Gastrocnemius medialis (tissue), 4 donors: ENCODE results near the gene ADCY7. TPM values are rescaled to one million over a fixed set of nuclear protein-coding genes. Genes with fewer than 3 reads are reported as not detected.
"Not testable (repeated sequence)": the region's sequence is repeated elsewhere in the genome, so short reads cannot be mapped to it uniquely, and the experiment has no call there.

Experiments used
- ATAC-seq, 2 donors: fragments of 150-250 bp; one replicate each; pipeline ENCODE4 v1.9.1; 2016
- DNase-seq, 2 donors: peaks; one replicate each; pipeline ENCODE4 v3.0.0-alpha.2; 2019
- H3K27ac ChIP-seq, 4 donors: fragments of 200-600 bp; sonication (generic); 1 replicate in 1 of 4; 2 replicates in 3 of 4; pipeline ENCODE4 v1.5.1; 2016 to 2018; ENCODE audit warnings: mild to moderate bottlenecking in 2 of 4, moderate library complexity in 1 of 4
- H3K27me3 ChIP-seq, 3 donors: fragments of 200-600 bp; sonication (generic) in 2 of 3; 1 replicate in 1 of 3; 2 replicates in 2 of 3; pipeline versions ENCODE4 v1.5.1 to v1.6.0; 2016 to 2019; ENCODE audit warnings: mild to moderate bottlenecking in 1 of 3, moderate library complexity in 1 of 3
- H3K36me3 ChIP-seq, 2 donors: fragments of 200-600 bp; sonication (generic) in 1 of 2; one replicate each; pipeline ENCODE4 v1.5.1; 2017 to 2018
- H3K4me1 ChIP-seq, 2 donors: fragments of 200-600 bp; sonication (generic) in 1 of 2; one replicate each; pipeline ENCODE4 v1.5.1; 2016 to 2017; ENCODE audit warnings: mild to moderate bottlenecking in 2 of 2
- H3K4me3 ChIP-seq, 4 donors: fragments of 200-600 bp; sonication (generic) in 3 of 4; 1 replicate in 1 of 4; 2 replicates in 3 of 4; pipeline ENCODE4 v1.5.1; 2016 to 2019; ENCODE audit warnings: mild to moderate bottlenecking in 2 of 4
- H3K9me3 ChIP-seq, 3 donors: fragments of 200-600 bp; sonication (generic) in 2 of 3; 1 replicate in 1 of 3; 2 replicates in 2 of 3; pipeline ENCODE4 v1.5.1; 2016 to 2019
- CTCF ChIP-seq, 5 experiments: fragments of 450-650 bp in 3 of 5; fragments of 200-600 bp in 2 of 5; sonication (generic) in 2 of 5; IDR thresholded peaks in 4 of 5; conservative IDR thresholded peaks in 1 of 5; 1 replicate in 4 of 5; 2 replicates in 1 of 5; pipeline ENCODE4 v1.5.1; 2016 to 2019; ENCODE audit warnings: antibody characterized with exemption in 5 of 5, mild to moderate bottlenecking in 3 of 5, moderate library complexity in 3 of 5
- POLR2A ChIP-seq, 2 donors: fragments of 450-650 bp; IDR thresholded peaks; one replicate each; pipeline ENCODE4 v1.6.1; 2017; ENCODE audit warnings: antibody characterized with exemption in 2 of 2, mild to moderate bottlenecking in 2 of 2, moderate library complexity in 2 of 2
- in situ Hi-C, 4 donors: fragments of 200-750 bp; cut with MboI; loops; one replicate each; pipeline versions ENCODE4 v1.15.0 to v1.8.0; 2017; ENCODE audit warnings: low sequenced_read_pairs in 4 of 4
- intact Hi-C: fragments of 100-400 bp; cut with DNase I; formaldehyde crosslinking; loops from one replicate; pipeline ENCODE4 v1.15.1; 2023; ENCODE audit warnings: low total_unique reads
- total RNA-seq, 4 donors: library from RNA; depleted of rRNA; stranded (reverse); fragments of >200 nt; gene quantifications; one replicate each; pipeline versions ENCODE4 v1.1.0 to v1.2.3, GENCODE V29; 2016

Gene ADCY7
- total RNA-seq, 4 donors from 2014 or later: 0.90 to 7.3 (median 2.6) TPM

GRCh38 chr16:50235581-50235980 is 30.8 kb upstream of the ADCY7 start:
- H3K9me3 ChIP-seq: no peaks in the 10 kb centered on the region
- no peak overlapping the region for H3K4me3 ChIP-seq
- no peak overlapping the region for H3K27ac ChIP-seq
- H3K36me3 ChIP-seq: no peaks in the 10 kb centered on the region
- H3K4me1 ChIP-seq: peaks cover 3 to 4% of the 10 kb centered on the region in 2 donors
- DNase-seq: no peak
- no peak for ATAC-seq
- in situ Hi-C loops: no loop called here
- H3K27me3 ChIP-seq: no peaks in the 10 kb centered on the region
- no peak for TF ChIP-seq POLR2A (IDR thresholded peaks at IDR 0.05)
- no peak for TF ChIP-seq CTCF (IDR thresholded peaks at IDR 0.05 in 4 of 5, conservative IDR thresholded peaks at IDR 0.05 in 1 of 5)
- intact Hi-C loops: no loop called here

GRCh38 chr16:50238314-50238713 is 28.0 kb upstream of the ADCY7 start:
- DNase-seq: no peak
- intact Hi-C loops (no loop called here), in situ Hi-C loops (no loop called here)
- TF ChIP-seq POLR2A (IDR thresholded peaks at IDR 0.05) (no peak), CTCF (IDR thresholded peaks at IDR 0.05 in 4 of 5, conservative IDR thresholded peaks at IDR 0.05 in 1 of 5) (no peak)
- H3K4me3 ChIP-seq: no peak overlapping the region
- no peak for ATAC-seq
- no peak overlapping the region for H3K27ac ChIP-seq
- no peaks in the 10 kb centered on the region for H3K9me3 ChIP-seq
- peaks cover 3 to 4% of the 10 kb centered on the region in 2 donors for H3K4me1 ChIP-seq
- H3K36me3 ChIP-seq: no peaks in the 10 kb centered on the region
- no peaks in the 10 kb centered on the region for H3K27me3 ChIP-seq

- no peaks in the 10 kb centered on the region for H3K9me3 ChIP-seq
- TF ChIP-seq CTCF (IDR thresholded peaks at IDR 0.05 in 4 of 5, conservative IDR thresholded peaks at IDR 0.05 in 1 of 5) (no peak), POLR2A (IDR thresholded peaks at IDR 0.05) (no peak)
- peaks cover 3 to 4% of the 10 kb centered on the region in 2 donors for H3K4me1 ChIP-seq
- intact Hi-C loops (no loop called here), in situ Hi-C loops (no loop called here)
- ATAC-seq (no peak), DNase-seq (no peak)
- H3K27me3 ChIP-seq: no peaks in the 10 kb centered on the region
- no peak overlapping the region for H3K4me3 ChIP-seq
- H3K36me3 ChIP-seq: no peaks in the 10 kb centered on the region
- H3K27ac ChIP-seq: no peak overlapping the region
These were observed 27.5 kb upstream of the ADCY7 start for GRCh38 chr16:50238868-50239301.

GRCh38 chr16:50243024-50243423 is 23.3 kb upstream of the ADCY7 start:
- H3K9me3 ChIP-seq, H3K4me3 ChIP-seq, H3K27ac ChIP-seq, H3K36me3 ChIP-seq, in situ Hi-C loops, ATAC-seq, DNase-seq, intact Hi-C loops: not testable (repeated sequence)
- peaks cover 3 to 17% of the 10 kb centered on the region in 2 donors for H3K4me1 ChIP-seq
- H3K27me3 ChIP-seq: peaks cover 8 to 18% (median 10%) of the 10 kb centered on the region in 3 donors

GRCh38 chr16:50244140-50244503 is 22.2 kb upstream of the ADCY7 start:
- Histone ChIP-seq H3K36me3 (no peaks in the 10 kb centered on the region), H3K9me3 (no peaks in the 10 kb centered on the region), H3K4me3 (no peak overlapping the region), H3K27me3 (peaks cover 8 to 18% (median 10%) of the 10 kb centered on the region in 3 donors), H3K4me1 (peaks cover 0 to 15% of the 10 kb centered on the region in 2 donors), H3K27ac (no peak overlapping the region)
- in situ Hi-C loops (no loop called here), intact Hi-C loops (no loop called here)
- no peak for DNase-seq
- TF ChIP-seq CTCF (IDR thresholded peaks at IDR 0.05 in 4 of 5, conservative IDR thresholded peaks at IDR 0.05 in 1 of 5) (no peak), POLR2A (IDR thresholded peaks at IDR 0.05) (no peak)
- ATAC-seq: no peak
